ENCODE measurements around the gene ALPK1. TPM values are rescaled to one million over a fixed set of nuclear protein-coding genes. Genes with fewer than 3 reads are reported as not detected.

The ALPK1 gene
- polyA plus RNA-seq, 1 of the 3 experiments (the other 2 are of a cell fraction): 2.8 TPM

DNA sequence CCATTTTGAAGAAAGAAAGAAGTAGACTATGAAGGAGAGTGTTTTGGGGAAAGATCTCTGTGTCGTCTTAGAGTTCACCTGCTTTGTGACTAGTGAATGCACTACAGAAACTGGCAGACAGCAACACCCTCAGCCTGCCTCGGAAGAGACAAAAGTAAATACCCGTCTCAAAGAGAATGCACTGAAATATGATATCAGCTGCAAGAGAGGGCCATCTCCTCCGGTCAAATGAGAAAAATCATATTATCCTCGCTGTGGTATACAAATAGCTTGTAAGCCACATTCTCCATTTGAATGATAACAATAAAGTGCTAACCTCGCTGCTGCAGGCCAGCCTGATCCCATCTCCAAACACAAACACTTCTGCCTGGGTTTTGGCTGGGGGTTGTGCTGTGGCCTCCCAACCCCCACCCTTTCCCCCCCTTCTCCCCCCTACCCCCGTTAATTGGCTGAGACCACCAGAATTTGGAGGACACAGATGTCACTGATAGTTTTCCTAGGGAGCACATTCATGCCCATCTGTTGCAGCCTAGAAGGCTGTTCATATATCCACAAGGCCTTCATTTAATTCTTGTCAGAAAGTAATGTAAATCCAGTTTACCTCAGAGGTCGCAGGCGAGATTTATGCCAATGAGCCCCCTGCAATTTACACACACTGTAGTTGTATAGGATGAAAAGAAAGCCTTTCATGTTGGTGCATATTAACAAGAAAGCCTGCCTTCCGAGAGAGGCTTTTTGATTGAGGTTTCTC, 46.3 kb downstream of the ALPK1 start:
- Histone ChIP-seq H3K27ac (ENCODE audit: low read depth in 2 of 2, low read length in 1 of 2) (no peak overlapping the region), H3K79me2 (ENCODE audit: insufficient read depth) (no peaks in the 10 kb centered on the region), H3K4me1 (ENCODE audit: control insufficient read depth in 1 of 2, insufficient read depth in 2 of 2, low read depth in 1 of 2, low read length in 1 of 2) (peaks cover 2 to 4% of the 10 kb centered on the region in 2 experiments; a peak in 2 of 4 replicates), H3K4me2 (no peak overlapping the region), H3K9me3 (no peaks in the 10 kb centered on the region), H3K36me3 (replicated peaks in 1 of 2; ENCODE audit: control insufficient read depth in 1 of 2, insufficient read depth in 2 of 2, low read length in 1 of 2) (no peaks in the 10 kb centered on the region), H3F3A (replicated peaks; ENCODE audit: insufficient read depth) (no peaks in the 10 kb centered on the region), H3K4me3 (ENCODE audit: low read depth in 2 of 2, low read length in 1 of 2) (no peak overlapping the region), H3K9me2 (no peaks in the 10 kb centered on the region), H4K20me1 (ENCODE audit: insufficient read depth) (no peaks in the 10 kb centered on the region), H3K9ac (no peak overlapping the region), H3K27me3 (ENCODE audit: insufficient read depth) (no peaks in the 10 kb centered on the region), H2AFZ (ENCODE audit: low read depth) (no peak overlapping the region)
- ChIA-PET CTCF (interaction anchor here (1.4 kb wide), 2 partner anchors 12 to 16 kb away, joined by 3 to 5 read pairs; no protein-coding TSS in a partner anchor), POLR2A (no interaction called here)
- no peak for DNase-seq
- TF ChIP-seq GABPA (IDR thresholded peaks at IDR 0.05; ENCODE audit: low read depth) (no peak), FOXJ3 (CRISPR knock-in tag; IDR thresholded peaks at IDR 0.05) (no peak), TCF12 (IDR thresholded peaks at IDR 0.05) (no peak), FOXM1 (IDR thresholded peaks at IDR 0.05; ENCODE audit: low read depth) (no peak), YY1 (IDR thresholded peaks at IDR 0.05; ENCODE audit: low read depth) (no peak), CHD2 (IDR thresholded peaks at IDR 0.05; ENCODE audit: low read length, partially characterized antibody) (no peak), GATA2 (CRISPR knock-in tag; IDR thresholded peaks at IDR 0.05) (no peak), SMC3 (IDR thresholded peaks at IDR 0.05; ENCODE audit: low read depth, low read length) (no peak)
- TF ChIP-seq, protein P1, sequence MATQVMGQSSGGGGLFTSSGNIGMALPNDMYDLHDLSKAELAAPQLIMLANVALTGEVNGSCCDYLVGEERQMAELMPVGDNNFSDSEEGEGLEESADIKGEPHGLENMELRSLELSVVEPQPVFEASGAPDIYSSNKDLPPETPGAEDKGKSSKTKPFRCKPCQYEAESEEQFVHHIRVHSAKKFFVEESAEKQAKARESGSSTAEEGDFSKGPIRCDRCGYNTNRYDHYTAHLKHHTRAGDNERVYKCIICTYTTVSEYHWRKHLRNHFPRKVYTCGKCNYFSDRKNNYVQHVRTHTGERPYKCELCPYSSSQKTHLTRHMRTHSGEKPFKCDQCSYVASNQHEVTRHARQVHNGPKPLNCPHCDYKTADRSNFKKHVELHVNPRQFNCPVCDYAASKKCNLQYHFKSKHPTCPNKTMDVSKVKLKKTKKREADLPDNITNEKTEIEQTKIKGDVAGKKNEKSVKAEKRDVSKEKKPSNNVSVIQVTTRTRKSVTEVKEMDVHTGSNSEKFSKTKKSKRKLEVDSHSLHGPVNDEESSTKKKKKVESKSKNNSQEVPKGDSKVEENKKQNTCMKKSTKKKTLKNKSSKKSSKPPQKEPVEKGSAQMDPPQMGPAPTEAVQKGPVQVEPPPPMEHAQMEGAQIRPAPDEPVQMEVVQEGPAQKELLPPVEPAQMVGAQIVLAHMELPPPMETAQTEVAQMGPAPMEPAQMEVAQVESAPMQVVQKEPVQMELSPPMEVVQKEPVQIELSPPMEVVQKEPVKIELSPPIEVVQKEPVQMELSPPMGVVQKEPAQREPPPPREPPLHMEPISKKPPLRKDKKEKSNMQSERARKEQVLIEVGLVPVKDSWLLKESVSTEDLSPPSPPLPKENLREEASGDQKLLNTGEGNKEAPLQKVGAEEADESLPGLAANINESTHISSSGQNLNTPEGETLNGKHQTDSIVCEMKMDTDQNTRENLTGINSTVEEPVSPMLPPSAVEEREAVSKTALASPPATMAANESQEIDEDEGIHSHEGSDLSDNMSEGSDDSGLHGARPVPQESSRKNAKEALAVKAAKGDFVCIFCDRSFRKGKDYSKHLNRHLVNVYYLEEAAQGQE (IDR thresholded peaks at IDR 0.05; ENCODE audit: low read depth, low read length): no peak
- TF ChIP-seq, protein P2, sequence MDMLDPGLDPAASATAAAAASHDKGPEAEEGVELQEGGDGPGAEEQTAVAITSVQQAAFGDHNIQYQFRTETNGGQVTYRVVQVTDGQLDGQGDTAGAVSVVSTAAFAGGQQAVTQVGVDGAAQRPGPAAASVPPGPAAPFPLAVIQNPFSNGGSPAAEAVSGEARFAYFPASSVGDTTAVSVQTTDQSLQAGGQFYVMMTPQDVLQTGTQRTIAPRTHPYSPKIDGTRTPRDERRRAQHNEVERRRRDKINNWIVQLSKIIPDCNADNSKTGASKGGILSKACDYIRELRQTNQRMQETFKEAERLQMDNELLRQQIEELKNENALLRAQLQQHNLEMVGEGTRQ (IDR thresholded peaks at IDR 0.05; ENCODE audit: borderline replicate concordance, low read depth, low read length): no peak
- TF ChIP-seq, protein P3, sequence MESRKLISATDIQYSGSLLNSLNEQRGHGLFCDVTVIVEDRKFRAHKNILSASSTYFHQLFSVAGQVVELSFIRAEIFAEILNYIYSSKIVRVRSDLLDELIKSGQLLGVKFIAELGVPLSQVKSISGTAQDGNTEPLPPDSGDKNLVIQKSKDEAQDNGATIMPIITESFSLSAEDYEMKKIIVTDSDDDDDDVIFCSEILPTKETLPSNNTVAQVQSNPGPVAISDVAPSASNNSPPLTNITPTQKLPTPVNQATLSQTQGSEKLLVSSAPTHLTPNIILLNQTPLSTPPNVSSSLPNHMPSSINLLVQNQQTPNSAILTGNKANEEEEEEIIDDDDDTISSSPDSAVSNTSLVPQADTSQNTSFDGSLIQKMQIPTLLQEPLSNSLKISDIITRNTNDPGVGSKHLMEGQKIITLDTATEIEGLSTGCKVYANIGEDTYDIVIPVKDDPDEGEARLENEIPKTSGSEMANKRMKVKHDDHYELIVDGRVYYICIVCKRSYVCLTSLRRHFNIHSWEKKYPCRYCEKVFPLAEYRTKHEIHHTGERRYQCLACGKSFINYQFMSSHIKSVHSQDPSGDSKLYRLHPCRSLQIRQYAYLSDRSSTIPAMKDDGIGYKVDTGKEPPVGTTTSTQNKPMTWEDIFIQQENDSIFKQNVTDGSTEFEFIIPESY (IDR thresholded peaks at IDR 0.05; ENCODE audit: borderline replicate concordance, low read depth): no peak
- WGBS (ENCODE audit: low lambda C conversion rate): 88% methylated on average over 10 of the region's 10 CpGs
